Kidney (tissue), 14 donors: ENCODE data around the gene NDUFV1. TPM values are rescaled to one million over a fixed set of nuclear protein-coding genes. Genes with fewer than 3 reads are reported as not detected.

ENCODE experiments used
- DNase-seq, 5 donors: peaks; one replicate each; pipeline ENCODE4 v3.0.0-alpha.2; 2013 to 2020
- FAIRE-seq: peaks from 2 replicates; lab custom pipeline; 2012; peaks lifted over from hg19 to GRCh38; lab: Jason Lieb, UNC
- H3K27ac ChIP-seq, 2 donors: one replicate each; pipeline ENCODE4 v1.7.0; 2013; ENCODE audit warnings: low read depth in 2 of 2, low read length in 2 of 2, inconsistent platforms in 1 of 2
- H3K27me3 ChIP-seq: one replicate; pipeline ENCODE4 v1.7.1; 2013; ENCODE audit warnings: low read length, inconsistent platforms; ENCODE audit not compliant: control insufficient read depth, insufficient read depth
- H3K36me3 ChIP-seq, 3 donors: one replicate each; pipeline versions ENCODE4 v1.7.0 to v1.7.1; 2013; ENCODE audit warnings: low read length in 3 of 3, control low read depth in 1 of 3, inconsistent platforms in 1 of 3; ENCODE audit not compliant: insufficient read depth in 3 of 3, control insufficient read depth in 2 of 3
- H3K4me1 ChIP-seq, 3 donors: one replicate each; pipeline versions ENCODE4 v1.7.0 to v1.7.1; 2013; ENCODE audit warnings: low read length in 3 of 3, inconsistent platforms in 1 of 3, low read depth in 1 of 3; ENCODE audit not compliant: control insufficient read depth in 2 of 3, insufficient read depth in 2 of 3
- H3K4me3 ChIP-seq, 3 donors: one replicate each; pipeline versions ENCODE4 v1.7.0 to v1.8.1; 2013; ENCODE audit warnings: low read length in 3 of 3, control low read depth in 1 of 3, inconsistent platforms in 1 of 3
- H3K9ac ChIP-seq, 3 donors: one replicate each; pipeline versions ENCODE4 v1.7.0 to v1.7.1; 2013; ENCODE audit warnings: low read length in 3 of 3, control low read depth in 1 of 3, inconsistent platforms in 1 of 3
- H3K9me3 ChIP-seq, 3 donors: one replicate each; pipeline versions ENCODE4 v1.7.0 to v1.7.1; 2013; ENCODE audit warnings: low read length in 3 of 3, control low read depth in 1 of 3, inconsistent platforms in 1 of 3; ENCODE audit not compliant: control insufficient read depth in 2 of 3, insufficient read depth in 1 of 3
- intact Hi-C: fragments of 100-400 bp; cut with DNase I; formaldehyde crosslinking; loops from one replicate; pipeline ENCODE4 v1.11.1; 2022
- polyA plus RNA-seq: library from polyadenylated mRNA; stranded (reverse); fragments of 350-450 nt; fragmentation: Illumina TruSeq; extraction: RNeasy Lipid Tissue Mini Kit (QIAGEN cat#74804); gene quantifications from one replicate; pipeline ENCODE4 v1.2.3, GENCODE V29; 2014; ENCODE audit warnings: low read depth, low replicate concordance; ENCODE audit not compliant: insufficient read depth
- total RNA-seq: library from RNA; stranded (reverse); fragmentation: NEBNext Ultra II Directional; extraction: Animal tissue kit (Norgen Biotek cat#: 25700); gene quantifications from one replicate; pipeline ENCODE4 v1.2.1, GENCODE V29; 2021
- TF ChIP-seq, protein P1 (sequence below): IDR thresholded peaks from 3 replicates; pipeline ENCODE4 v1.5.1; 2012; ENCODE audit warnings: mild to moderate bottlenecking, moderate library complexity, borderline replicate concordance; ENCODE audit not compliant: insufficient read depth; ENCODE audit errors: extremely low read depth
- donor health status: control.
- donor health status: control.
- donor health status: control.
- donor health status: control.
- donor health status: control.
- donor health status: DM: yes; HTN: yes; CAD: no.
- donor health status: Normal renal cell carcinoma (clear cell type).

Gene NDUFV1
- total and polyA plus RNA-seq, 2 donors from 2014 or later, result 191 to 395 TPM

DNA sequence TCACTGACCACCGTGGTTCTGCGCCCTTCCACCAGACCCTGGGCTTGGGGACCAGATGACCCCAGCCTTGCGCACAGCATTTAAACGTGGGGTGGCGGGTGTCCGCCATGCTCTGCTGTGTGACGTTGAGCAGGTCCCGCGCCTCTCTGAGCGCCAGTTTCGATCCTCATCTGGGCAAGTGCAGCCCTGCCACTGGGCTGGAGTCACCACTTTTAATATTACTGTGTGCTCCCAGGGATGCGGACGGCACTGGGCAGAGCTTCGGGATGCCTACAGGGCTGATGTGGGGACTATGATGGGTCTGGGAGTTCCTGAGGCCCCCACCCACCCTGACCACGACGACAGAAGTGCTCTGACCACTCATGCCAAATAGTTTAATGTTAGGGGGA, 24.2 kb downstream of the NDUFV1 start:
- H3K27ac ChIP-seq, result peak overlapping the region; percentile 81 to 88

DNA sequence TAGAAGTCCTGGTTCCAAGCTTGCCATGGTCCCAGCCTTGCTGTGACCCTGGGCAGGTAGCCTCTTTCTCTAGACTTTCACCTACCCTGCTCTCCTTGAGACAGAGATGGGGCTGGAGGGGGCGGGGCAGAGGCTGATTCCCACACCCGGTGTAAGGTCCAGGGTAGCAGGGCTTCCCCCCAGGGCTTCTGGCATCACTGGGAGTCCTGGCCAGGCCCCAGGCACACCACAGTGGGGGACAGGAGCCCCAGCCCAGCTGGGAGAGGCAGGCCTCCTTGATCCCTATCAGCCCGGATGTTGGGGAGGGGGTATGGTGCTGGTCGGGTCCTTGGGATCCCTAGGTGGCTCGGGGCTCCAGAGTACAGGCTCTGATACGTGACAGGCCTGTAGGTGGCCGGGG, 24.7 kb downstream of the NDUFV1 start:
- H3K4me1 ChIP-seq, result peaks cover 0 to 21% (median 6%) of the 10 kb centered on the region in 3 donors
- no peaks in the 10 kb centered on the region for H3K27me3 ChIP-seq
- no peak for FAIRE-seq
- no peaks in the 10 kb centered on the region for H3K36me3 ChIP-seq
- H3K9ac ChIP-seq, result no peak overlapping the region
- DNase-seq, result peak in 3 of 5 donors; percentile 10 to 84 (median 76)
- intact Hi-C loops, result no loop called here
- H3K9me3 ChIP-seq, result no peaks in the 10 kb centered on the region
- TF ChIP-seq, protein P1, sequence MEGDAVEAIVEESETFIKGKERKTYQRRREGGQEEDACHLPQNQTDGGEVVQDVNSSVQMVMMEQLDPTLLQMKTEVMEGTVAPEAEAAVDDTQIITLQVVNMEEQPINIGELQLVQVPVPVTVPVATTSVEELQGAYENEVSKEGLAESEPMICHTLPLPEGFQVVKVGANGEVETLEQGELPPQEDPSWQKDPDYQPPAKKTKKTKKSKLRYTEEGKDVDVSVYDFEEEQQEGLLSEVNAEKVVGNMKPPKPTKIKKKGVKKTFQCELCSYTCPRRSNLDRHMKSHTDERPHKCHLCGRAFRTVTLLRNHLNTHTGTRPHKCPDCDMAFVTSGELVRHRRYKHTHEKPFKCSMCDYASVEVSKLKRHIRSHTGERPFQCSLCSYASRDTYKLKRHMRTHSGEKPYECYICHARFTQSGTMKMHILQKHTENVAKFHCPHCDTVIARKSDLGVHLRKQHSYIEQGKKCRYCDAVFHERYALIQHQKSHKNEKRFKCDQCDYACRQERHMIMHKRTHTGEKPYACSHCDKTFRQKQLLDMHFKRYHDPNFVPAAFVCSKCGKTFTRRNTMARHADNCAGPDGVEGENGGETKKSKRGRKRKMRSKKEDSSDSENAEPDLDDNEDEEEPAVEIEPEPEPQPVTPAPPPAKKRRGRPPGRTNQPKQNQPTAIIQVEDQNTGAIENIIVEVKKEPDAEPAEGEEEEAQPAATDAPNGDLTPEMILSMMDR, result no peak
- H3K4me3 ChIP-seq, result no peak overlapping the region
- H3K27ac ChIP-seq, result no peak overlapping the region

More for the DNA sequence above, 24.2 kb downstream of the NDUFV1 start:
- H3K9ac ChIP-seq, result peak overlapping the region; percentile 44 to 75 (median 50)
- intact Hi-C loops, result no loop called here
- peaks cover 0 to 21% (median 6%) of the 10 kb centered on the region in 3 donors for H3K4me1 ChIP-seq
- H3K36me3 ChIP-seq, result no peaks in the 10 kb centered on the region
- FAIRE-seq (no peak), DNase-seq (no peak)
- H3K4me3 ChIP-seq, result peak overlapping the region; percentile 56 to 71 (median 65)
- TF ChIP-seq, protein P1, result no peak
- H3K27me3 ChIP-seq, result no peaks in the 10 kb centered on the region
- no peaks in the 10 kb centered on the region for H3K9me3 ChIP-seq

DNA sequence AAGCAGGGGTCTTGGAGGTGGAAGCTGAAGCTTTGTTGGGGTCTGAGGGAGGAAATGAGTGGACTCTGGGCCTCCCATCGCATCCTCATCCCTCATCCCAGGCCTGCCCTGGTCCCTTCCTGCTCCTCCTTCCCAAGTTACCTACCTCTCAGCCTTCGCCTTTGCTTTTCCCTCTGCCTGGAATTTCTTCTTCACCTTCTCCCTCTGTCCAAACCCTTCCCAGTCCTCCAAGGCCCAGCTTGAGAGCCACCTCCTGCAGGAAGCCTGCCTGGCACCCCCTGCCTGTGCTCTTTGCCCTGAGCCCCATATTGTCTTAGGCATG, 25.1 kb downstream of the NDUFV1 start:
- Histone ChIP-seq H3K4me1 (peaks cover 0 to 21% (median 6%) of the 10 kb centered on the region in 3 donors), H3K9ac (no peak overlapping the region), H3K4me3 (no peak overlapping the region), H3K36me3 (no peaks in the 10 kb centered on the region), H3K27me3 (no peaks in the 10 kb centered on the region), H3K27ac (no peak overlapping the region), H3K9me3 (no peaks in the 10 kb centered on the region)
- no peak for DNase-seq
- intact Hi-C loops, result no loop called here
- TF ChIP-seq, protein P1, result no peak
- no peak for FAIRE-seq
